ENCODE data around the gene EVX2. TPM values are rescaled to one million over a fixed set of nuclear protein-coding genes. Genes with fewer than 3 reads are reported as not detected.

The EVX2 gene
- total and polyA plus RNA-seq, 4 donors, result not detected

- no peak overlapping the region for H3K4me3 ChIP-seq (ENCODE audit: low read depth in 1 of 3, low read length in 3 of 3)
- 6% methylated on average over 26 of the region's 26 CpGs for WGBS
- DNase-seq (ENCODE audit: low spot score), result no peak
- H3K36me3 ChIP-seq (ENCODE audit: control insufficient read depth in 4 of 4, insufficient read depth in 3 of 4, low read depth in 1 of 4, low read length in 3 of 4), result no peaks in the 10 kb centered on the region
- peaks cover 11 to 28% (median 15%) of the 10 kb centered on the region in 4 donors for H3K4me1 ChIP-seq (ENCODE audit: control insufficient read depth in 4 of 4, insufficient read depth in 4 of 4, low read length in 3 of 4)
- peaks cover 17 to 71% (median 40%) of the 10 kb centered on the region in 4 donors for H3K27me3 ChIP-seq (ENCODE audit: control insufficient read depth in 4 of 4, insufficient read depth in 4 of 4, low read length in 3 of 4)
- H3K27ac ChIP-seq (ENCODE audit: low read depth in 1 of 2, low read length in 2 of 2), result no peak overlapping the region
- H3K9ac ChIP-seq (ENCODE audit: low read depth in 1 of 2, low read length in 2 of 2), result no peak overlapping the region
- TF ChIP-seq RXRA (IDR thresholded peaks at IDR 0.05) (no peak), RAD21 (IDR thresholded peaks at IDR 0.05) (no peak), GABPA (IDR thresholded peaks at IDR 0.05 in 1 of 2, conservative IDR thresholded peaks at IDR 0.05 in 1 of 2) (no peak), ZBTB33 (IDR thresholded peaks at IDR 0.05) (no peak), MAX (IDR thresholded peaks at IDR 0.05) (no peak), ATF3 (IDR thresholded peaks at IDR 0.05) (no peak), HNF4A (conservative IDR thresholded peaks at IDR 0.05) (no peak), TAF1 (conservative IDR thresholded peaks at IDR 0.05) (no peak), REST (IDR thresholded peaks at IDR 0.05) (no peak), FOXA2 (IDR thresholded peaks at IDR 0.05) (no peak), NR2F2 (IDR thresholded peaks at IDR 0.05) (no peak)
- H3K9me3 ChIP-seq (ENCODE audit: control insufficient read depth in 4 of 4, low read length in 3 of 4), result peaks cover 0 to 29% (median 5%) of the 10 kb centered on the region in 4 donors
Observed at GRCh38 chr2:176084611-176085119, 903 bp upstream of the EVX2 start.

GRCh38 chr2:176082824-176083751, 674 bp downstream of the EVX2 start:
- peaks cover 6 to 29% (median 13%) of the 10 kb centered on the region in 4 donors for H3K4me1 ChIP-seq (ENCODE audit: control insufficient read depth in 4 of 4, insufficient read depth in 4 of 4, low read length in 3 of 4)
- no peak overlapping the region for H3K9ac ChIP-seq (ENCODE audit: low read depth in 1 of 2, low read length in 2 of 2)
- no peaks in the 10 kb centered on the region for H3K36me3 ChIP-seq (ENCODE audit: control insufficient read depth in 4 of 4, insufficient read depth in 3 of 4, low read depth in 1 of 4, low read length in 3 of 4)
- peaks cover 0 to 29% (median 5%) of the 10 kb centered on the region in 4 donors for H3K9me3 ChIP-seq (ENCODE audit: control insufficient read depth in 4 of 4, low read length in 3 of 4)
- H3K27ac ChIP-seq (ENCODE audit: low read depth in 1 of 2, low read length in 2 of 2), result no peak overlapping the region
- peaks cover 16 to 75% (median 39%) of the 10 kb centered on the region in 4 donors for H3K27me3 ChIP-seq (ENCODE audit: control insufficient read depth in 4 of 4, insufficient read depth in 4 of 4, low read length in 3 of 4)
- no peak overlapping the region for H3K4me3 ChIP-seq (ENCODE audit: low read depth in 1 of 3, low read length in 3 of 3)
- TF ChIP-seq HNF4A (conservative IDR thresholded peaks at IDR 0.05), result no peak
- no peak for DNase-seq (ENCODE audit: low spot score)
- WGBS, result 7% methylated on average over 66 of the region's 66 CpGs

Measured in liver (tissue), 9 donors.